K562 (cell line): ENCODE results near the gene ANK2.

Experiments used
- CBX5 ChIP-seq: IDR thresholded peaks from 2 replicates; pipeline ENCODE4 v1.6.1; 2014; ENCODE audit warnings: low read depth, borderline replicate concordance
- HMG20A ChIP-seq: fragments of 450-650 bp; formaldehyde crosslinking; conservative IDR thresholded peaks from 2 replicates; pipeline ENCODE4 v1.4.0; 2020; ENCODE audit warnings: mild to moderate bottlenecking, mixed read lengths
- MCM7 ChIP-seq, 2 experiments: fragments of 450-650 bp; IDR thresholded peaks; 2 replicates each; pipeline ENCODE4 v1.6.1; 2016 to 2018
- MED1 ChIP-seq: sonication (generic); formaldehyde crosslinking; IDR thresholded peaks from 2 replicates; pipeline ENCODE4 v1.8.1; 2023; ENCODE audit warnings: missing genetic modification reagents, borderline replicate concordance
- MEIS2 ChIP-seq: fragments of 450-650 bp; IDR thresholded peaks from 2 replicates; pipeline ENCODE4 v1.6.1; 2014; ENCODE audit warnings: mild to moderate bottlenecking; ENCODE audit not compliant: partially characterized antibody
- POLR2A ChIP-seq: fragments of 450-650 bp; conservative IDR thresholded peaks from 2 replicates; pipeline ENCODE4 v1.6.1; 2016
- SMAD4 ChIP-seq: fragments of 250-450 bp; sonication (Bioruptor Pico); conservative IDR thresholded peaks from 2 replicates; pipeline ENCODE4 v1.8.0; 2021; ENCODE audit warnings: inconsistent platforms, mild to moderate bottlenecking, moderate library complexity
- SP1 ChIP-seq: sonication (generic); formaldehyde crosslinking; IDR thresholded peaks from 2 replicates; pipeline ENCODE4 v1.8.1; 2022; ENCODE audit warnings: mild to moderate bottlenecking, missing genetic modification reagents
- ZNF324 ChIP-seq: fragments of 250-450 bp; sonication (Bioruptor Pico); IDR thresholded peaks from 2 replicates; pipeline ENCODE4 v1.4.0; 2020; ENCODE audit warnings: mild to moderate bottlenecking
- TF ChIP-seq, protein P1 (sequence below): fragments of 450-650 bp; IDR thresholded peaks from 2 replicates; pipeline ENCODE4 v1.6.1; 2016; ENCODE audit warnings: mild to moderate bottlenecking, moderate library complexity
- TF ChIP-seq, protein P2 (sequence below), 2 experiments: fragments of 450-650 bp; formaldehyde crosslinking in 1 of 2; IDR thresholded peaks; 2 replicates each; pipeline versions ENCODE4 v1.4.0 to v1.6.1; 2014 to 2020; ENCODE audit warnings: mild to moderate bottlenecking in 2 of 2, borderline replicate concordance in 1 of 2, low read depth in 1 of 2
- TF ChIP-seq, protein P3 (sequence below): sonication (generic); formaldehyde crosslinking; IDR thresholded peaks from 2 replicates; pipeline ENCODE4 v1.8.0; 2022; ENCODE audit warnings: missing genetic modification reagents, mild to moderate bottlenecking, borderline replicate concordance
- TF ChIP-seq, protein P4 (sequence below): fragments of 250-450 bp; sonication (Bioruptor Pico); IDR thresholded peaks from 2 replicates; pipeline ENCODE4 v1.8.0; 2021; ENCODE audit warnings: moderate library complexity, mild to moderate bottlenecking, inconsistent platforms

DNA sequence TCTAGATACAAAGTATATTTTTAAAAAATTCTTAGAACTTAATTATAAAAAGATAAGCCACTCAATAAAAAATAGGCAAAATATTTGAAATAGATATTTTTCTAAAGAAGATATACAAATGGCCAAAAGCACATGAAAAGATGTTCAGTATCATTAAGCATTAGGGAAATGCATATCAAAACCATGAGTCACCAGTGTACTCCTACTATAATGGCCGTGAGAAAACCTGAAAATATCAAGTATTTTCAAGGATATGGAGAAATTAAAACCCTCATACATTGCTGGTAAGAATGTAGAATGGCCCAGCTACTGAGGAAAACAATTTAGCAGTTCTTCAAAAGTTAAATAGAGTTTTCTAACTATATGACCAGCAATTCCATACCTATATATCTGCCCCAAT lies 374.2 kb downstream of the ANK2 start:
- TF ChIP-seq, protein P1, sequence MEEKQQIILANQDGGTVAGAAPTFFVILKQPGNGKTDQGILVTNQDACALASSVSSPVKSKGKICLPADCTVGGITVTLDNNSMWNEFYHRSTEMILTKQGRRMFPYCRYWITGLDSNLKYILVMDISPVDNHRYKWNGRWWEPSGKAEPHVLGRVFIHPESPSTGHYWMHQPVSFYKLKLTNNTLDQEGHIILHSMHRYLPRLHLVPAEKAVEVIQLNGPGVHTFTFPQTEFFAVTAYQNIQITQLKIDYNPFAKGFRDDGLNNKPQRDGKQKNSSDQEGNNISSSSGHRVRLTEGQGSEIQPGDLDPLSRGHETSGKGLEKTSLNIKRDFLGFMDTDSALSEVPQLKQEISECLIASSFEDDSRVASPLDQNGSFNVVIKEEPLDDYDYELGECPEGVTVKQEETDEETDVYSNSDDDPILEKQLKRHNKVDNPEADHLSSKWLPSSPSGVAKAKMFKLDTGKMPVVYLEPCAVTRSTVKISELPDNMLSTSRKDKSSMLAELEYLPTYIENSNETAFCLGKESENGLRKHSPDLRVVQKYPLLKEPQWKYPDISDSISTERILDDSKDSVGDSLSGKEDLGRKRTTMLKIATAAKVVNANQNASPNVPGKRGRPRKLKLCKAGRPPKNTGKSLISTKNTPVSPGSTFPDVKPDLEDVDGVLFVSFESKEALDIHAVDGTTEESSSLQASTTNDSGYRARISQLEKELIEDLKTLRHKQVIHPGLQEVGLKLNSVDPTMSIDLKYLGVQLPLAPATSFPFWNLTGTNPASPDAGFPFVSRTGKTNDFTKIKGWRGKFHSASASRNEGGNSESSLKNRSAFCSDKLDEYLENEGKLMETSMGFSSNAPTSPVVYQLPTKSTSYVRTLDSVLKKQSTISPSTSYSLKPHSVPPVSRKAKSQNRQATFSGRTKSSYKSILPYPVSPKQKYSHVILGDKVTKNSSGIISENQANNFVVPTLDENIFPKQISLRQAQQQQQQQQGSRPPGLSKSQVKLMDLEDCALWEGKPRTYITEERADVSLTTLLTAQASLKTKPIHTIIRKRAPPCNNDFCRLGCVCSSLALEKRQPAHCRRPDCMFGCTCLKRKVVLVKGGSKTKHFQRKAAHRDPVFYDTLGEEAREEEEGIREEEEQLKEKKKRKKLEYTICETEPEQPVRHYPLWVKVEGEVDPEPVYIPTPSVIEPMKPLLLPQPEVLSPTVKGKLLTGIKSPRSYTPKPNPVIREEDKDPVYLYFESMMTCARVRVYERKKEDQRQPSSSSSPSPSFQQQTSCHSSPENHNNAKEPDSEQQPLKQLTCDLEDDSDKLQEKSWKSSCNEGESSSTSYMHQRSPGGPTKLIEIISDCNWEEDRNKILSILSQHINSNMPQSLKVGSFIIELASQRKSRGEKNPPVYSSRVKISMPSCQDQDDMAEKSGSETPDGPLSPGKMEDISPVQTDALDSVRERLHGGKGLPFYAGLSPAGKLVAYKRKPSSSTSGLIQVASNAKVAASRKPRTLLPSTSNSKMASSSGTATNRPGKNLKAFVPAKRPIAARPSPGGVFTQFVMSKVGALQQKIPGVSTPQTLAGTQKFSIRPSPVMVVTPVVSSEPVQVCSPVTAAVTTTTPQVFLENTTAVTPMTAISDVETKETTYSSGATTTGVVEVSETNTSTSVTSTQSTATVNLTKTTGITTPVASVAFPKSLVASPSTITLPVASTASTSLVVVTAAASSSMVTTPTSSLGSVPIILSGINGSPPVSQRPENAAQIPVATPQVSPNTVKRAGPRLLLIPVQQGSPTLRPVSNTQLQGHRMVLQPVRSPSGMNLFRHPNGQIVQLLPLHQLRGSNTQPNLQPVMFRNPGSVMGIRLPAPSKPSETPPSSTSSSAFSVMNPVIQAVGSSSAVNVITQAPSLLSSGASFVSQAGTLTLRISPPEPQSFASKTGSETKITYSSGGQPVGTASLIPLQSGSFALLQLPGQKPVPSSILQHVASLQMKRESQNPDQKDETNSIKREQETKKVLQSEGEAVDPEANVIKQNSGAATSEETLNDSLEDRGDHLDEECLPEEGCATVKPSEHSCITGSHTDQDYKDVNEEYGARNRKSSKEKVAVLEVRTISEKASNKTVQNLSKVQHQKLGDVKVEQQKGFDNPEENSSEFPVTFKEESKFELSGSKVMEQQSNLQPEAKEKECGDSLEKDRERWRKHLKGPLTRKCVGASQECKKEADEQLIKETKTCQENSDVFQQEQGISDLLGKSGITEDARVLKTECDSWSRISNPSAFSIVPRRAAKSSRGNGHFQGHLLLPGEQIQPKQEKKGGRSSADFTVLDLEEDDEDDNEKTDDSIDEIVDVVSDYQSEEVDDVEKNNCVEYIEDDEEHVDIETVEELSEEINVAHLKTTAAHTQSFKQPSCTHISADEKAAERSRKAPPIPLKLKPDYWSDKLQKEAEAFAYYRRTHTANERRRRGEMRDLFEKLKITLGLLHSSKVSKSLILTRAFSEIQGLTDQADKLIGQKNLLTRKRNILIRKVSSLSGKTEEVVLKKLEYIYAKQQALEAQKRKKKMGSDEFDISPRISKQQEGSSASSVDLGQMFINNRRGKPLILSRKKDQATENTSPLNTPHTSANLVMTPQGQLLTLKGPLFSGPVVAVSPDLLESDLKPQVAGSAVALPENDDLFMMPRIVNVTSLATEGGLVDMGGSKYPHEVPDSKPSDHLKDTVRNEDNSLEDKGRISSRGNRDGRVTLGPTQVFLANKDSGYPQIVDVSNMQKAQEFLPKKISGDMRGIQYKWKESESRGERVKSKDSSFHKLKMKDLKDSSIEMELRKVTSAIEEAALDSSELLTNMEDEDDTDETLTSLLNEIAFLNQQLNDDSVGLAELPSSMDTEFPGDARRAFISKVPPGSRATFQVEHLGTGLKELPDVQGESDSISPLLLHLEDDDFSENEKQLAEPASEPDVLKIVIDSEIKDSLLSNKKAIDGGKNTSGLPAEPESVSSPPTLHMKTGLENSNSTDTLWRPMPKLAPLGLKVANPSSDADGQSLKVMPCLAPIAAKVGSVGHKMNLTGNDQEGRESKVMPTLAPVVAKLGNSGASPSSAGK = no peak
- TF ChIP-seq, protein P2, sequence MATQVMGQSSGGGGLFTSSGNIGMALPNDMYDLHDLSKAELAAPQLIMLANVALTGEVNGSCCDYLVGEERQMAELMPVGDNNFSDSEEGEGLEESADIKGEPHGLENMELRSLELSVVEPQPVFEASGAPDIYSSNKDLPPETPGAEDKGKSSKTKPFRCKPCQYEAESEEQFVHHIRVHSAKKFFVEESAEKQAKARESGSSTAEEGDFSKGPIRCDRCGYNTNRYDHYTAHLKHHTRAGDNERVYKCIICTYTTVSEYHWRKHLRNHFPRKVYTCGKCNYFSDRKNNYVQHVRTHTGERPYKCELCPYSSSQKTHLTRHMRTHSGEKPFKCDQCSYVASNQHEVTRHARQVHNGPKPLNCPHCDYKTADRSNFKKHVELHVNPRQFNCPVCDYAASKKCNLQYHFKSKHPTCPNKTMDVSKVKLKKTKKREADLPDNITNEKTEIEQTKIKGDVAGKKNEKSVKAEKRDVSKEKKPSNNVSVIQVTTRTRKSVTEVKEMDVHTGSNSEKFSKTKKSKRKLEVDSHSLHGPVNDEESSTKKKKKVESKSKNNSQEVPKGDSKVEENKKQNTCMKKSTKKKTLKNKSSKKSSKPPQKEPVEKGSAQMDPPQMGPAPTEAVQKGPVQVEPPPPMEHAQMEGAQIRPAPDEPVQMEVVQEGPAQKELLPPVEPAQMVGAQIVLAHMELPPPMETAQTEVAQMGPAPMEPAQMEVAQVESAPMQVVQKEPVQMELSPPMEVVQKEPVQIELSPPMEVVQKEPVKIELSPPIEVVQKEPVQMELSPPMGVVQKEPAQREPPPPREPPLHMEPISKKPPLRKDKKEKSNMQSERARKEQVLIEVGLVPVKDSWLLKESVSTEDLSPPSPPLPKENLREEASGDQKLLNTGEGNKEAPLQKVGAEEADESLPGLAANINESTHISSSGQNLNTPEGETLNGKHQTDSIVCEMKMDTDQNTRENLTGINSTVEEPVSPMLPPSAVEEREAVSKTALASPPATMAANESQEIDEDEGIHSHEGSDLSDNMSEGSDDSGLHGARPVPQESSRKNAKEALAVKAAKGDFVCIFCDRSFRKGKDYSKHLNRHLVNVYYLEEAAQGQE (IDR thresholded peaks at IDR 0.05; ENCODE audit: borderline replicate concordance) = no peak
- TF ChIP-seq, protein P2 (CRISPR knock-in tag; IDR thresholded peaks at IDR 0.05; ENCODE audit: low read depth) = no peak
- no peak for TF ChIP-seq SMAD4
- TF ChIP-seq ZNF324 (CRISPR knock-in tag) = no peak
- no peak for TF ChIP-seq CBX5
- no peak for TF ChIP-seq HMG20A (CRISPR knock-in tag)
- no peak for TF ChIP-seq SP1
- TF ChIP-seq, protein P3, sequence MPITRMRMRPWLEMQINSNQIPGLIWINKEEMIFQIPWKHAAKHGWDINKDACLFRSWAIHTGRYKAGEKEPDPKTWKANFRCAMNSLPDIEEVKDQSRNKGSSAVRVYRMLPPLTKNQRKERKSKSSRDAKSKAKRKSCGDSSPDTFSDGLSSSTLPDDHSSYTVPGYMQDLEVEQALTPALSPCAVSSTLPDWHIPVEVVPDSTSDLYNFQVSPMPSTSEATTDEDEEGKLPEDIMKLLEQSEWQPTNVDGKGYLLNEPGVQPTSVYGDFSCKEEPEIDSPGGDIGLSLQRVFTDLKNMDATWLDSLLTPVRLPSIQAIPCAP (CRISPR knock-in tag) = no peak
- no peak for TF ChIP-seq MED1 (CRISPR knock-in tag)
- TF ChIP-seq MEIS2 = no peak
- TF ChIP-seq MCM7 (IDR thresholded peaks at IDR 0.05) = no peak
- TF ChIP-seq, protein P4, sequence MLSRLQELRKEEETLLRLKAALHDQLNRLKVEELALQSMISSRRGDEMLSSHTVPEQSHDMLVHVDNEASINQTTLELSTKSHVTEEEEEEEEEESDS (CRISPR knock-in tag) = no peak
- no peak for TF ChIP-seq POLR2A
